HG03139 (cell line): Measurements from ENCODE around the gene KRT83.
"Not testable (repeated sequence)": the region's sequence is repeated elsewhere in the genome, so short reads cannot be mapped to it uniquely, and the experiment has no call there.

Source experiments
- ATAC-seq: cut with Tn5 transposase; IDR thresholded peaks from one replicate; pipeline ENCODE4 v1.9.1; 2021; ENCODE audit not compliant: unreplicated experiment

KRT83 gene

GRCh38 chr12:52334185-52334584, 13.0 kb upstream of the KRT83 start:
- no peak for ATAC-seq

DNA sequence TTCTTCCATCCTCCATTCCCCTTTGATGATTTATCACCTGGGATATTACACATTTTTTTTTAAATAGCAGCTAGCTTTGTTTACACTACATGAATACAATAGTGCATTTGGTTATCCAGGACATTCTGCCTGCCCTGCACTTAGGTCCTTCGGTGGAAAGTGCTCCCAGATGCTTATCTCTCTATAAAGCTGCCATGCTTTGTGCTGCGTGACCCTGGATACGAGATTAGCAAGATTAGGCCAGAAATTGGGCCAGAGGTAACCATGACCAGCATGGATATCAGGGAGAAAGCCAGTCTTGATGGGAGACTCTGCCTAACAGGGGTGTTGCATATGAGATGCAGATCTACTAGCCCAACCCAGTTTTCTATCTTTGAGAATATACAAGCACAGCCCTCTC, 12.1 kb upstream of the KRT83 start:
- no peak for ATAC-seq

DNA sequence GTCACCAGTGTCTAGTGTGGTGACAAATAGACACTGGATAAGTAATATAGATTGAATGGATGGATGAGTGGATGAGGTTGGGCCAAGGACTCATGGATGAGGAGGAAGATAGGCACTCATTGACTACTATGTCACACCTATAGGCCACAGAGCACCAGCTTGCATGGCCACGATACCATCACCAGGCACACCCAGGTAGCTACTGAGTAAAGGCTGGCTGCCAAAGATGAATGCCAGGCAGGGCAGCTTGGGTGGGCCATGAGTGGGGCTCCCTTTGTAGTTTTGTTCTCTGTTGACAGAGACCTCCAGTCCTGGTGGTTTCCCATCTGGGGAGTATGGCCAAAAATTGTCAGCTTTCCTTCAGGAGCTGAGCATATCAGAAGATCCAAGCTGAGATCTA, 11.2 kb upstream of the KRT83 start:
- ATAC-seq: no peak

GRCh38 chr12:52331833-52332232, 10.6 kb upstream of the KRT83 start:
- no peak for ATAC-seq

DNA sequence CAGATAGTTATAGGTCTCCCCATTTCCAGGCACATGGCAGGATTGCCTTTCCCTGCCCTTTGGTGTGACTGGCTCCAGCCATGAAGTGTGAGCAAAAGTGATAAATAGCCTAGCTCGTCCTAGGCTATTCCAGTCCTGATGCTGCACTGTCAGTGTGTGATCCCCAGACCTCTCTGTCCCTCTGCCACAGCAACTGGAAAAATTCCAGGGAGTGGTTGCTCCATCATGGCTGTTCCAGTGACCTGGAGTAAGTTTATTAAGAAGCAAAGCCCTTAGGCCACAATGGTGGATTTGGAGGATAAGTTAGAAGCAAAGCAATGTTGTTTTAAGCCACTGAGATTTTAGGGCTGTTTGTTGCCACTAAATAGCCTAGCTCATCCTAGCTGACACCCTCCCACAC, 9.8 kb upstream of the KRT83 start:
- ATAC-seq: no peak

DNA sequence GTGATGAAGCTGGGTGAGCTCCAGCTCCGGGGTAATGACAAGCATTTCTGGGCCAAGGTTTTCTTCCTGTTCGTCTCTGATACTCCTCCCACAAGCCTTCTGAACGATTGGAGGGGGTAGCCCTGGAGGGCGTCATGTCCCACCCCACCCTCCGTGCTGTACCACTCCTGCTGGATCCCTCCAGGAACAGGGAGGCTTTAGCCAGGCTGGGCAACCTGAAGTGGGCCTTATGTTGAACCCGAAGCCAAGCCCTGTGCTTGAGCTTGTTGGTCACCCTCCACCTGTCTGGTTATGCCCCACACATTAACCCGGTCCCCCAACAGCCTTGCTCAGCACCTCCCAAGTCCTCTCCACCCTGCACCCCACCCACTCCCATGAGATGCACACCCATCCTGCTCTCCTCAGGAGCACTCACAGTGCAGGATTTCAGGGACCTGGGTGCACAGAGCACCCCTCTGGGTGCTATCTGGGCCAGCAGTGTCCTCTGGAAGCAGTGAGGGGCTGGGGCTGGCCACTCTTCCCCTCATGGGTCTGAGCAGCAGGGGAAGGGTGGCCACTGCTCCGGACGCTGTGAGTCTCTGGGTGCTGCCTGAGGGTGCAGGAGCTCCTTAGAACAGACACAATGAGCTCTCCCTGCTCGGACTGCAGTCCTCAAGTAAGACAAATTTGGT, 6.8 kb upstream of the KRT83 start:
- ATAC-seq: no peak

- ATAC-seq: peak; percentile 83
Measured at GRCh38 chr12:52327052-52327829, 6.0 kb upstream of the KRT83 start.

- ATAC-seq: no peak
Measured at GRCh38 chr12:52324153-52324444, 2.9 kb upstream of the KRT83 start.

- no peak for ATAC-seq
Measured at GRCh38 chr12:52323416-52324152, 2.4 kb upstream of the KRT83 start.

DNA sequence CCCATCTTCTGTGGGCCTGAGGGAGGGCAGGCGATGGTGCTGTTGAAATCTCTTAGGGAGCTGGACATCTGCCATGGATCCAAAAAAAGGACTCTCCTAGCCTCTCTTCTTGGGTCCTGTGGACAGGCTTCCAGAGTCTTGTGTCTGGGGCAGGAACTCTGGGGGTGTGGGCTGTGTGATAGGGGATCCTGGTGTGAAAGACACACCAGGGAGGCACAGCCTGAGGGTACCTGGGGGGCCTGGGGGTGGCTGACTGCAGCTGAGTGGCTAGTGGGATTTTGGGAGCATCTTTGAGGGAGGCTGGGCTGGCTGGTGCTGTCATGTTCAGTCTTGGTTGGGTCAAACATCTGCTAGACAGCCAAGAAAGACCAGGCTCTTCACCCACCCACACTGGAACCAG, 1.8 kb upstream of the KRT83 start:
- no peak for ATAC-seq

GRCh38 chr12:52322069-52322468, 871 bp upstream of the KRT83 start:
- no peak for ATAC-seq

DNA sequence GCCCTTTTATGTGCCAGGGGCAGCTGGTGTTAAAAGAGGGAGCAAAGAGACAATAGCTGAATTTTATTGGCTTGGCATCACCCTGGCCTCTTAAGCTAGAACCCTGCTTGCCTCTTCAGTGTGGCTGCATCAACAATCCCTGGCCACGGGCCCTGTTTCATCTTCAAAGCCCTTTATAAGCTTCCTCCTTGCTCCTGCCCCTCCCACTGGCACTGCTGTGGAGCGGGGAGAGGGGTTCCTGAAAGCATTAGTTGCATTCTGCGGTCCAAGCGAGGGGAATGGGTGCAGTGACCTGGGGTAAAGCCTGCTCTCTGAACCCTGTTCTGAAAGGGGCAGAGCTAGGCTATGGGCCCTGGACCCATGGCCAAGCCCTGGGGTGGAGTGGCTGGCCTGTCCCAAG, 220 bp upstream of the KRT83 start:
- no peak for ATAC-seq

- no peak for ATAC-seq
Measured at GRCh38 chr12:52319097-52319496, 2.1 kb downstream of the KRT83 start.

GRCh38 chr12:52318241-52318990, 2.8 kb downstream of the KRT83 start:
- no peak for ATAC-seq

GRCh38 chr12:52317468-52318052, 3.6 kb downstream of the KRT83 start:
- ATAC-seq: no peak

DNA sequence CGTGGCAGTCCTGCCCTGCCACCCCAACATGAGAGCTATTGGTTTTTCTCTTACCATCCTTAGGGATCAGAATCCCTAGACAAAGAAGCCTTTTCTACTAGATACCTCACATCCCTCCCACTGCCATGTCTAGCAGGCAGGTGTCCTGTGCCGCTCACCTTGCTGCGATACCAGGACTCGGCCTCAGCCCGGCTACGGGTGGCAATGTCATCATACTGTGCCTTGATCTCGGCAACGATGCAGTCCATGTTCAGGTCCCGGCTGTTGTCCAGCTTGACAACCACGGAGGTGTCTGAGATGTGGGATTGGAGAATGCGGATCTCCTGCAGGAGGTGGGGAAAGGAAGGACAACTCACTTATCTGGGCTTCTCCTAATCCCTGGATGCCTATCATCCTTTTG, 4.5 kb downstream of the KRT83 start:
- no peak for ATAC-seq

DNA sequence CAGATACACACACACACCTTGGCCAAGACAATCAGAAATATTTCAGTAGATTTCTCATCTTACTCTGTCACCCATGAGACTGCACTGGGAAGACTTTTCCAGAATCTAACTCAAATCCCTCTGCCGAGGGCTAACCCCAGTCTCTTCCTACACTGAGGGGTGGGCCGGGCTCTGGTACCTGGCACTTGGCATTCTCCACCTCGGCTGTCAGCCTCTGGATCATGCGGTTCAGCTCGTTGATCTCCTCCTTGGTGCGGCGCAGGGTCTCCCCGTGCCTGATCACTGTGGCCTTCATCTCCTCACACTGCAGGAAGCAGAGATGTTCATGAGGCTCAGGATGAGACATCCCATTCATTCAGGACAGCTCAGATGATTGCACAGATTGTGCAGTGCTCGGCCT, 4.9 kb downstream of the KRT83 start:
- ATAC-seq: no peak

DNA sequence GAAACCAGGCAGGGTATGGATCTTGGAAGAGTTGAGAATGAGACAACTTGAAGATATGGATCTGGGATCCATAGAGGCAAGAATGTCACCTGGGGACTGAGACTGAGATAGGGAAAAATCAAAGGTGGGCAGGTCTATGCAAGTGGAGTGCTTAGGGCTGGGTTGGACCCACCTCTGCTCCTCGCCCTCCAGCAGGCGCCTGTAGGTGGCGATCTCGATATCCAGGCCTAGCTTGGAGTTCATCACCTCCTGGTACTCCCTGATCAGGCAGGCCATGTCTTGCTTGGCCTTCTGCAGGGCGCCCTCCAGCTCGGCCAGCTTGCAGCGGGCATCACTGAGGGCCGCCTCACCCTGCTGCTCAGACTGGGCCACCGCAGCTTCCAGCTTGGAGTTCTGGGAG, 5.5 kb downstream of the KRT83 start:
- ATAC-seq: not testable (repeated sequence)

- ATAC-seq: no peak
Measured at GRCh38 chr12:52314511-52314910, 6.7 kb downstream of the KRT83 start.

- no peak for ATAC-seq
Measured at GRCh38 chr12:52313926-52314325, 7.3 kb downstream of the KRT83 start.

GRCh38 chr12:52313461-52313860, 7.7 kb downstream of the KRT83 start:
- no peak for ATAC-seq
